T-helper 17 cell (primary cell): ENCODE data around the gene SNX32. TPM values are rescaled to one million over a fixed set of nuclear protein-coding genes. Genes with fewer than 3 reads are reported as not detected.
"Not testable (repeated sequence)": the region's sequence is repeated elsewhere in the genome, so short reads cannot be mapped to it uniquely, and the experiment has no call there.

Experiments
- ATAC-seq: fragments of 150-1000 bp; cut with Tn5 transposase; 2 replicates; pipeline ENCODE4 v1.10.0; 2021; ENCODE audit warnings: mild to moderate bottlenecking, moderate library complexity
- DNase-seq, 3 donors: peaks; one replicate each; pipeline versions ENCODE4 v3.0.0 to v3.0.0-alpha.2; 2020 to 2021
- H3K9me3 ChIP-seq: one replicate; pipeline ENCODE4 v1.7.0; 2013; ENCODE audit warnings: low read length, mild to moderate bottlenecking; ENCODE audit not compliant: control insufficient read depth, poor library complexity, severe bottlenecking
- H3K27ac Mint-ChIP-seq: one replicate; pipeline ENCODE4 v1.8.0; 2022; ENCODE audit warnings: mild to moderate bottlenecking, moderate library complexity, mixed read lengths
- H3K27me3 Mint-ChIP-seq: one replicate; pipeline ENCODE4 v1.8.0; 2022; ENCODE audit warnings: mixed read lengths
- H3K36me3 Mint-ChIP-seq: one replicate; pipeline ENCODE4 v1.8.0; 2022; ENCODE audit warnings: low read depth, mixed read lengths
- H3K4me1 Mint-ChIP-seq: one replicate; pipeline ENCODE4 v1.8.0; 2022; ENCODE audit warnings: mild to moderate bottlenecking, mixed read lengths
- H3K4me3 Mint-ChIP-seq: one replicate; pipeline ENCODE4 v1.8.0; 2022; ENCODE audit warnings: mild to moderate bottlenecking, moderate library complexity, mixed read lengths
- total RNA-seq, 4 donors: library from RNA in 2 of 4; stranded (reverse) in 2 of 4; gene quantifications; one replicate each; pipeline ENCODE4 v1.2.3 and lab custom pipeline; 2022 to 2026

SNX32 gene
- total RNA-seq, 2 donors from 2014 or later: 0.27 to 0.34 TPM

DNA sequence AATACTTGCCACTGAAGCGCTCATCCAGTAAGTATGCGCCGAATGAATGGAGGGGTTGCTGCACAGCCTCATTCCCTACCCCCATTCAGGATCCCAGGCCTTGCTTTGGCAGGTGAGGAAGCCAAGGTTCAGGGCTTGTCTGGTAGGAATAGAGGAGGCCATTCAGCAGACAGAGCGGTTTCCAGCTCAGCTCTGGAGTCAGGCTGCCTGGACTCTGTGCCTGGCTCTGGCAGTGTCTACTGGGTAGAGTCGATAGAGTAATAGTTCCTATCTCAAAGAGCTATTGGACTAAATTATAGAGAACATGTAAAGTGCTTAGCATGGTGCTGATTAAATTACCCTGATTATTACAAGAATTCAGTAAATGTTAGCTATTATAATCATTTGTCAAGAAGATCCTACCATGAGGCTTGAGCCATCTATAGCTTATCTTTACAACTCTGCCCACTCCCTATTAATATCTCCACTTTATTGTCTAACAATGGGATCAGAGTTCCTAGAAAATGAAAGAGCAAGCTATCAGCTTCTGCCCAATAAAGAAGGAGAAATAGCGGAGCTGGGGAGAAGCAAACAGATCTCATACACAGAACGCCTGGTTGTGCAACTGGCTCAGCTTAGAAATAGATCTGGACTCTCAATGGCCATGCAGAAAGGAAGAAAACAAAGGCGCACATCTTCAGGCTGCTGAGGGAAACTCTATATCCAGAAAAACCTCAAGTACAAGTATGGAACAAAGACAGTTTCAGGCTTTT is 6.6 kb upstream of the SNX32 start:
- ATAC-seq (no peak), DNase-seq (no peak)
- H3K4me3 Mint-ChIP-seq: no peak overlapping the region
- H3K4me1 Mint-ChIP-seq: peaks cover 7% of the 10 kb centered on the region
- no peak overlapping the region for H3K27ac Mint-ChIP-seq
- H3K27me3 Mint-ChIP-seq: peaks cover 4% of the 10 kb centered on the region
- H3K9me3 ChIP-seq: no peaks in the 10 kb centered on the region
- peaks cover 2% of the 10 kb centered on the region for H3K36me3 Mint-ChIP-seq

DNA sequence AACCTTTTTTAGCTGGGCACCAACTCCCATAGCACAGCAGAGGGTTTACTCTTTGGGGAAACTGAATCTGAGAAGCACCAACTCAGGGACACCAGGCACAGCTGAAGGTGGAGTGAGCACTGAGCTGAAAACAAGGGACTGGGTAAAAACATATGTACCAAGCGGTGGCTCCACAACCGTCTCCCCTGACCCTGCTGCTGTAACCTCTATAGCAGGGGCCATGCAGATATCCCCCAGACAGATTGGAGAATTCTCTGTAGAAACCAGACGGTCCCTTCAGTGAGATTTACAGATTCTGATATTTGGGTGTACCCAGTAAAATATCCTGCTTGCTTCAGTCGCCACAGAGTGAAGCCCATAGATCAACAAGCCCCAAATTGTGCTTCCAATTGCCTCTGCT is 4.3 kb upstream of the SNX32 start:
- H3K27me3 Mint-ChIP-seq: peaks cover 4% of the 10 kb centered on the region
- H3K4me1 Mint-ChIP-seq: peaks cover 11% of the 10 kb centered on the region
- H3K36me3 Mint-ChIP-seq: peaks cover 2% of the 10 kb centered on the region
- no peak for ATAC-seq
- H3K4me3 Mint-ChIP-seq: no peak overlapping the region
- DNase-seq: no peak
- H3K9me3 ChIP-seq: no peaks in the 10 kb centered on the region
- H3K27ac Mint-ChIP-seq: no peak overlapping the region

DNA sequence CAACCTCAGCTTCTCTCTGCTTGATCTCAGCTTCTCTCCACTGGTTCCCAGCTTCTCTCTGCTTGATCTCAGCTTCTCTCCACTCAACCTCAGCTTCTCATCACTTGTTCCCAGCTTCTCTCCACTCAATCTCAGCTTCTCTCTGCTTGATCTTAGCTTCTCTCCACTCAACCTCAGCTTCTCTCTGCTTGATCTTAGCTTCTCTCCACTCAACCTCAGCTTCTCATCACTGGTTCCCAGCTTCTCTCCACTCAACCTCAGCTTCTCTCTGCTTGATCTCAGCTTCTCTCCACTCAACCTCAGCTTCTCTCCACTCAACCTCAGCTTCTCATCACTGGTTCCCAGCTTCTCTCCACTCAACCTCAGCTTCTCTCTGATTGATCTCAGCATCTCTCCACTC is 1.5 kb upstream of the SNX32 start:
- H3K27me3 Mint-ChIP-seq, H3K27ac Mint-ChIP-seq, ATAC-seq, H3K9me3 ChIP-seq, H3K36me3 Mint-ChIP-seq, DNase-seq: not testable (repeated sequence)
- Mint-ChIP-seq H3K4me3 (peak overlapping the region; percentile 3), H3K4me1 (peaks cover 11% of the 10 kb centered on the region)

DNA sequence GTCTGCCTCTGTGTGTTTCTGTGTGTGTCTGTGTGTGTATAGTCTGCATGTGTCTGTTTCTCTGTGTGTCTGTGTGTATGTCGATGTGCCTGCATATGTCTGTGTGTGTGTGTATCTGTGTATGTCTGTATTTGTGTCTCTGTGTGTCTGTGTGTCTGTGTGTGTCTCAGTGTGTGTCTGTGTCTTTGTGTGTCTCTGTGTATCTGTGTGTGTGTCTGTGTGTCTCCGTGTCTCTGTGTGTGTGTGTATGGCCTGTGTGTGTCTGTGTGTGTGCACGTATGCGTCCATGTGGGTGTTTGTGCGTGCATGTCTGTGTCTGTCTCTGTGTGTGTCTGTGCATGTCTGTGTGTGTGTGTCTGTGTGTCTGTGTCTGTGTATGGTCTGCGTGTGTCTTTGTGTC is 439 bp downstream of the SNX32 start:
- Mint-ChIP-seq H3K4me1 (peaks cover 11% of the 10 kb centered on the region), H3K27me3 (peaks cover 4% of the 10 kb centered on the region), H3K4me3 (no peak overlapping the region), H3K27ac (no peak overlapping the region), H3K36me3 (peaks cover 2% of the 10 kb centered on the region)
- H3K9me3 ChIP-seq: no peaks in the 10 kb centered on the region
- ATAC-seq: no peak
- no peak for DNase-seq

DNA sequence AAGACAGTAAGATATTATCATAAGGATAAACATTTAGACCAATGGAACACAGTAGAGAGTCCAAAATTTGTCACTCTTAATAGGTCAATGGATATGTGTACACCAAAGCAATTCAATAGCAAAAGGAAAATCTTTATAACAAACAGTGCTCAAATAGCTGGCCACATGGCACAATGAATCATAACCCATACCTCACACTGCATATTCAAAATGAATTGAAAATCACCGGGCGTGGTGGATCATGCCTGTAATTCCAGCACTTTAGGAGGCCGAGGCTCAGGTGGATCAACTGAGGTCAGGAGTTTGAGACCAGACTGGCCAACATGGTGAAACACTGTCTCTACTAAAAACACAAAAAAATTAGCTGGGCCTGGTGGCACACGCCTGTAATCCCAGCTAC is 8.4 kb downstream of the SNX32 start:
- no peak for DNase-seq
- H3K9me3 ChIP-seq: no peaks in the 10 kb centered on the region
- H3K27ac Mint-ChIP-seq: no peak overlapping the region
- H3K4me1 Mint-ChIP-seq: no peaks in the 10 kb centered on the region
- H3K36me3 Mint-ChIP-seq: no peaks in the 10 kb centered on the region
- H3K4me3 Mint-ChIP-seq: no peak overlapping the region
- no peaks in the 10 kb centered on the region for H3K27me3 Mint-ChIP-seq
- no peak for ATAC-seq

DNA sequence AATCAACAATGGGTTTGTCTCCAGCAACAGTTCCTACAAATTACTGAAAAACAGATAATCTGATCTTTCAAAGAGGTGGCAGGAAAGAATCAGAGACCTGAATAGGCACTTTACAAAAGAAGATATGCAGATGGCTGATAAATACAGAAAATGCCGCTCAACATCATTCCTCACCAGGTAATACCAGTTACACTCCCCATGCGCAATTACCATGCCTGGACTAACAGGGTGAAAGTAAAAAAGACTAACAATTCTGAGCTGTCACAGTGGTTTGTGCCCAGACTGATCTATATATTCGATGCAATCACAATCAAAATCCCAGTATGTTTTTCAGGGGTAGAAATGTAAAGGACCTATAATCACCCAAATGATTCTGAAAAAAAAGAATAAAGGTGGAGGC is 10.0 kb downstream of the SNX32 start:
- no peaks in the 10 kb centered on the region for H3K9me3 ChIP-seq

DNA sequence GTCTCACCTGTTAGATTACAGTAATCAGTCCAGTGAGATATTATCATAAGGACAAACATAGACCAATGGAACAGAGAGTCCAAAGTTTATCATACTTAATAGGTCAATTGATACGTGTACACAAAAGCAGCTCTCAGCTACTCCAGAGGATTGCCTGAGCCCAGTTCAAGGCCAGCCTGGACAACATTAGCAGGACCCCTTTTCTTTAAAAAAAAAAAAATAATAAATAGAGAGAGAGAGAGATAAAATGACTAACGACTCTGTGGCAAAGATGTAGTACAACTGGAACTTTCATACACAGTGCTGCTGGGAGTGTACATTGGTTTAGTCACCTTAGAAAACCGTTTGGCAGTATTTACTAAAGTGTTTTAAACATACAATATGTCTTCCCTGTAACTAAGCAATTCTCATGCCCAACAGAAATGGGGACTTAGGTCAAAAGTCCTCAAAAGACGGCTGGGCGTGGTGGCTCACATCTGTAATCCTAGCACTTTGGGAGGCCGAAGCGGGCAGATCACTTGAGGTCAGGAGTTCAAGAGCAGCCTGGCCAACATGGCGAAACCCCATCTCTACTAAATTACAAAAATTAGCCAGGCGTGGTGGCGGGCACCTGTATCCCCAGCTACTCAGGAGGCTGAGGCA is 10.6 kb downstream of the SNX32 start:
- Mint-ChIP-seq H3K4me3 (no peak overlapping the region), H3K36me3 (no peaks in the 10 kb centered on the region), H3K27ac (no peak overlapping the region), H3K4me1 (peaks cover 3% of the 10 kb centered on the region), H3K27me3 (no peaks in the 10 kb centered on the region)
- DNase-seq (no peak), ATAC-seq (no peak)
- H3K9me3 ChIP-seq: no peaks in the 10 kb centered on the region

More for the DNA sequence above, 10.0 kb downstream of the SNX32 start:
- DNase-seq: no peak
- no peak for ATAC-seq
- Mint-ChIP-seq H3K36me3 (no peaks in the 10 kb centered on the region), H3K4me1 (peaks cover 3% of the 10 kb centered on the region), H3K4me3 (no peak overlapping the region), H3K27me3 (no peaks in the 10 kb centered on the region), H3K27ac (no peak overlapping the region)

DNA sequence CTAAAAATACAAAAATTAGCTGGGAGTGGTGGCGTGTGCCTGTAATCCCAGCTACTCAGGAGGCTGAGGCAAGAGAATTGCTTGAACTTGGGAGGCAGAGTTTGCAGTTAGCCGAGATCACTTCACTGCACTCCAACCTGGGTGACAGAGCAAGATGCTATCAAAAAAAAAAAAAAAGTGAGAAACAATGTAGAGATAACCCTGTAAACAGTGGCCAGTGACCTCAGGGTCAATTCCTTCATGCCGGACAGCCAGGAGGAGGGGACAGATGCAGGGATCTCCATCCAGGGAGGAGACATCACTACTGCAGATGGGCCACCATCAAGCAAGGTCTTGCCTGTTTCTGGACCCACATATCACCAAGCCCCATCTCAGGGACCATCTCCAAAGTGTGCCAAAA is 14.0 kb downstream of the SNX32 start:
- no peaks in the 10 kb centered on the region for H3K36me3 Mint-ChIP-seq
- H3K27me3 Mint-ChIP-seq: no peaks in the 10 kb centered on the region
- H3K4me3 Mint-ChIP-seq: no peak overlapping the region
- DNase-seq (no peak), ATAC-seq (no peak)
- no peak overlapping the region for H3K27ac Mint-ChIP-seq
- H3K9me3 ChIP-seq: no peaks in the 10 kb centered on the region
- H3K4me1 Mint-ChIP-seq: peaks cover 5% of the 10 kb centered on the region

DNA sequence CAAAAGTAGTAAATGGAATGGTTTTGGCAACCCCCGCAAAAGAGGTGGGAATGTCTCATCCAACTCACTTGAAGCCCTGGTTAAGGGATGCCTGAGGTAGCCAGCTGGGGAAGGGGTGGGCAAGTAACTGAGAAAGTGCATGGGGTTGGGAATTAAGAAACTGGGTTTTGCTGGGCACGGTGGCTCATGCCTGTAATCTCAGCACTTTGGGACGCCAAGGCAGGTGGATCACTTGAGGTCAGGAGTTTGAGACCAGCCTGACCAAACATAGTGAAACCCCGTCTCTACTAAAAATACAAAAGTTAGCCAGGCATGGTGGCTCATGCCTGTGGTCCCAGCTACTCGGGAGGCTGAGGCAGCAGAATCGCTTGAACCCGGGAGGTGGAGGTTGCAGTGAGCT is 14.9 kb downstream of the SNX32 start:
- H3K27me3 Mint-ChIP-seq, H3K36me3 Mint-ChIP-seq, H3K9me3 ChIP-seq, ATAC-seq, H3K4me3 Mint-ChIP-seq, H3K4me1 Mint-ChIP-seq, DNase-seq: not testable (repeated sequence)
- peak overlapping the region; percentile 49 for H3K27ac Mint-ChIP-seq

DNA sequence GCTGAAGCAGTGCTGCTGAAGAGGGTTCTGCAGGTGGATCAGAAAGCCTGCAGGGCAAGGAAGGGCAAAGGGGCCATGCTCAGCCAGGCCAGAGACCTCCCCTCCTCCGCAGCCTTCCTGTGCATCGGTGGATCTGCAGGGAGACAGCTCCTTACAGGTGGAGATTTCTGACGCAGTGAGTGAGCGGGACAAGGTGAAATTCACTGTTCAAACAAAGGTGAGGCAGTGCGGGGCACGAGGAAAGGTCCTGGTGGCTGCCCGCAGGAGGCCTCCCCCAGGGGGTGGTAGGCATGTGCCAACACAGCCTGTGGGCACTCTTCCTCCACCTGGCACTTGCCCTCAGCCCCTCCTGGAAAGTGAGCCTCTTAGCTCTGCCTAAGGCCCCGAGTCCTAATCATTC is 15.6 kb downstream of the SNX32 start:
- no peaks in the 10 kb centered on the region for H3K36me3 Mint-ChIP-seq
- DNase-seq (no peak), ATAC-seq (no peak)
- no peak overlapping the region for H3K4me3 Mint-ChIP-seq
- peak overlapping the region; percentile 68 for H3K27ac Mint-ChIP-seq
- H3K4me1 Mint-ChIP-seq: peaks cover 11% of the 10 kb centered on the region
- no peaks in the 10 kb centered on the region for H3K9me3 ChIP-seq
- H3K27me3 Mint-ChIP-seq: no peaks in the 10 kb centered on the region

DNA sequence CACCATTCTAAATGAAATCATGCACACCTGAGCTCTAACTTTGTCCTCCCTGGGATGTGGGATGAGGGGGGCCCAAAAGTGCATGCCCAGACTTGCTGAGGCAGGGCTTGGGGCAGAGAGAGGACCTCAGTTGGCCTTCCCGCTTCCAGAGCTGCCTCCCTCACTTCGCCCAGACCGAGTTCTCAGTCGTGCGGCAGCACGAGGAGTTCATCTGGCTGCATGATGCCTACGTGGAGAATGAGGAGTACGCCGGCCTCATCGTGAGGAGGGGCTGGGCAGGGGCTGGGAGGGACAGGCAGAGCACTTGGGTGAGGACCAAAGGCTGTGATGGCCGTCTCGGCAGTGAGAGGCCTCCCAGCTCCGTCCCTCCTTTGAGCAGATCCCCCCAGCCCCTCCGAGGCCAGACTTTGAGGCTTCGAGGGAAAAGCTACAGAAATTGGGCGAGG is 16.0 kb downstream of the SNX32 start:
- Mint-ChIP-seq H3K27me3 (no peaks in the 10 kb centered on the region), H3K4me3 (no peak overlapping the region), H3K36me3 (peaks cover 2% of the 10 kb centered on the region), H3K4me1 (peaks cover 15% of the 10 kb centered on the region), H3K27ac (peak overlapping the region; percentile 68)
- H3K9me3 ChIP-seq: no peaks in the 10 kb centered on the region
- DNase-seq: no peak
- ATAC-seq: no peak

DNA sequence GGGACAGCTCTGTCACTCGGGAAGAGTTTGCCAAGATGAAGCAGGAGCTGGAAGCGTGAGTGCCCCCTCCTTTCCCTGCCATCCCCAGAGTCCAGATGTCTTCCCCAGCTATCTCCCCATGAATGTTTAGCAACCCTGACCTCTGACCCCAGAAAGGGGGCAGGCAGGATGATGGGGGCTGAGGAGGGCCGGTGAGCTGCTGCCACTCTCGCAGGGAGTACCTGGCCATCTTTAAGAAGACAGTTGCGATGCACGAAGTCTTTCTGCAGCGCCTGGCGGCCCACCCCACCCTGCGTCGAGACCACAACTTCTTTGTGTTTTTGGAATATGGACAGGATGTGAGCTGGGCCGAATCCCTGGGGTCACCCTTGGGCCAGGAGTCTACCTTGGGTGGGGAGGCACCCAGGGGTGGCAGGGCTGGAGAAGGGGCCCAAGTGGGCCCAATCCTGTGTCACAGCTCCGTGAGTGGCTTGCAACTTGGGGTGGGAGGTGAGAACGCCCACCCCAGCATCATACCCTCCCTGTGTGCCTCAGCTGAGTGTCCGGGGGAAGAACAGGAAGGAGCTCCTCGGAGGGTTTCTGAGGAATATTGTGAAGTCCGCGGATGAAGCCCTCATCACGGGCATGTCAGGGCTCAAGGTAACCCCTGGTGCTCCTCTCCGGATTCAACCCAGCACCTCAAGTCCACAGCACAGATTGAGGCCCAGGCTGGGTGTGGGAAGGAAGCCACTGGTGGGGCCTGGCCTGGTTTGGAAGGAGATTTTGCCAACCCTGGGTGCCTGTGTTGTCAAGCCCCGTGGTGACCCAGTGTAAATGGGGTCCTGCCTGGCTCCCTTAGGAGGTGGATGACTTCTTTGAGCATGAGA is 16.7 kb downstream of the SNX32 start:
- no peaks in the 10 kb centered on the region for H3K9me3 ChIP-seq
- peak in 1 of 3 donors; percentile 7 for DNase-seq
- Mint-ChIP-seq H3K27me3 (no peaks in the 10 kb centered on the region), H3K4me3 (no peak overlapping the region), H3K36me3 (peaks cover 3% of the 10 kb centered on the region), H3K4me1 (peaks cover 17% of the 10 kb centered on the region), H3K27ac (peak overlapping the region; percentile 68)
- ATAC-seq: no peak

DNA sequence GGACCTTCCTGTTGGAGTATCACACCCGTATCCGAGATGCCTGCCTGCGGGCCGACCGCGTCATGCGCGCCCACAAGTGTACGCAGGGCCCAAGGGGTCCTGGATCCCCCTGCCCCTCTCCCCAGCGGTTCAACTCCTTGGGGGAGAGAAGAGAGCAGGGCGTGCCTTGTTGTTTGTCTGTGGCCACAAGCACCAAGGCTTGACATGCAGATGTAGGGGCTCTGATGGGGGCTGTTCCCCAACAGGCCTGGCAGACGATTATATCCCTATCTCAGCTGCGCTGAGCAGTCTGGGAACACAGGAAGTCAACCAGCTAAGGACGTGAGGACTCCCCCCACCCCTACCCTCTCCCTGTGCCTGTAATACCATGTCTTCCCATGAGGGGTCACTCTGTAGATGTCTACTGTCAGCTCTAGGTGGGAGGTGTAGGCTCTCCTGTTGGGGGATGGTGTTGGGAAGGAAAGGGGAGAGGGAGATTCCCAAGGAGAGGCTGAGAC is 17.4 kb downstream of the SNX32 start:
- H3K36me3 Mint-ChIP-seq: peaks cover 3% of the 10 kb centered on the region
- no peak overlapping the region for H3K4me3 Mint-ChIP-seq
- no peak for ATAC-seq
- DNase-seq: no peak
- H3K9me3 ChIP-seq: no peaks in the 10 kb centered on the region
- no peaks in the 10 kb centered on the region for H3K27me3 Mint-ChIP-seq
- no peak overlapping the region for H3K27ac Mint-ChIP-seq
- H3K4me1 Mint-ChIP-seq: peaks cover 20% of the 10 kb centered on the region
